Astrocyte (in vitro differentiated cells and primary cell): ENCODE measurements around the gene ITPK1. TPM values are rescaled to one million over a fixed set of nuclear protein-coding genes. Genes with fewer than 3 reads are reported as not detected.

ENCODE experiments used
- DNase-seq: peaks from one replicate; pipeline ENCODE4 v3.0.0-alpha.2; 2010; ENCODE audit warnings: low read depth
- FAIRE-seq: peaks from 2 replicates; lab custom pipeline; 2011; peaks lifted over from hg19 to GRCh38; lab: Jason Lieb, UNC
- H2AFZ ChIP-seq: 2 replicates; pipeline ENCODE4 v1.6.0; 2012; ENCODE audit warnings: low read depth, low read length, inconsistent platforms
- H3K27ac ChIP-seq: 2 replicates; pipeline ENCODE4 v1.5.1; 2011; ENCODE audit warnings: low read depth, low read length, inconsistent platforms
- H3K27me3 ChIP-seq: 2 replicates; pipeline ENCODE4 v1.6.0; 2011; ENCODE audit warnings: low read length, inconsistent platforms; ENCODE audit not compliant: insufficient read depth
- H3K36me3 ChIP-seq: 2 replicates; pipeline ENCODE4 v1.5.1; 2011; ENCODE audit warnings: low read length, inconsistent platforms; ENCODE audit not compliant: insufficient read depth
- H3K4me1 ChIP-seq: 2 replicates; pipeline ENCODE4 v1.5.1; 2011; ENCODE audit warnings: low read length, inconsistent platforms; ENCODE audit not compliant: insufficient read depth
- H3K4me2 ChIP-seq: 2 replicates; pipeline ENCODE4 v1.6.0; 2012; ENCODE audit warnings: low read length, inconsistent platforms
- H3K4me3 ChIP-seq: 2 replicates; pipeline ENCODE4 v1.5.1; 2011; ENCODE audit warnings: low read depth, mild to moderate bottlenecking, low read length, inconsistent platforms; ENCODE audit not compliant: insufficient read depth
- H3K79me2 ChIP-seq: 2 replicates; pipeline ENCODE4 v1.6.0; 2012; ENCODE audit warnings: mild to moderate bottlenecking, low read length, inconsistent platforms; ENCODE audit not compliant: insufficient read depth
- H3K9ac ChIP-seq: 2 replicates; pipeline ENCODE4 v1.6.0; 2012; ENCODE audit warnings: mild to moderate bottlenecking, low read length, inconsistent platforms
- H3K9me3 ChIP-seq: 2 replicates; pipeline ENCODE4 v1.5.1; 2012; ENCODE audit warnings: low read depth, mild to moderate bottlenecking, low read length, inconsistent platforms; ENCODE audit not compliant: insufficient read depth
- H4K20me1 ChIP-seq: 2 replicates; pipeline ENCODE4 v1.6.0; 2012; ENCODE audit warnings: low read length, inconsistent platforms; ENCODE audit not compliant: insufficient read depth
- H3K27ac Mint-ChIP-seq: one replicate; pipeline ENCODE4 v1.8.0; 2021; ENCODE audit warnings: mild to moderate bottlenecking, mixed read lengths; ENCODE audit not compliant: unreplicated experiment
- H3K27me3 Mint-ChIP-seq: one replicate; pipeline ENCODE4 v1.8.0; 2021; ENCODE audit warnings: low read depth, mixed read lengths; ENCODE audit not compliant: unreplicated experiment
- H3K36me3 Mint-ChIP-seq: one replicate; pipeline ENCODE4 v1.8.0; 2021; ENCODE audit warnings: low read depth, mixed read lengths; ENCODE audit not compliant: unreplicated experiment
- H3K4me1 Mint-ChIP-seq: one replicate; pipeline ENCODE4 v1.8.0; 2021; ENCODE audit warnings: low read depth, mixed read lengths; ENCODE audit not compliant: unreplicated experiment
- H3K4me3 Mint-ChIP-seq: one replicate; pipeline ENCODE4 v1.8.0; 2021; ENCODE audit warnings: mild to moderate bottlenecking, moderate library complexity, mixed read lengths; ENCODE audit not compliant: unreplicated experiment
- H3K9me3 Mint-ChIP-seq: one replicate; pipeline ENCODE4 v1.8.0; 2021; ENCODE audit warnings: mild to moderate bottlenecking, mixed read lengths; ENCODE audit not compliant: unreplicated experiment
- CTCF ChIP-seq: IDR thresholded peaks from 2 replicates; pipeline ENCODE4 v1.5.1; 2011; ENCODE audit warnings: low read depth, mild to moderate bottlenecking, inconsistent platforms, low read length, moderate library complexity; ENCODE audit not compliant: insufficient read depth
- EZH2 ChIP-seq: IDR thresholded peaks from 2 replicates; pipeline ENCODE4 v1.6.1; 2012; ENCODE audit warnings: mild to moderate bottlenecking, low read length, inconsistent platforms; ENCODE audit not compliant: insufficient read depth
- total RNA-seq: library from RNA; stranded (reverse); gene quantifications from 2 replicates; pipeline ENCODE4 v1.2.1, GENCODE V29; 2021

The ITPK1 gene
- total RNA-seq, 1 donor from 2014 or later = 13.0 TPM

DNA sequence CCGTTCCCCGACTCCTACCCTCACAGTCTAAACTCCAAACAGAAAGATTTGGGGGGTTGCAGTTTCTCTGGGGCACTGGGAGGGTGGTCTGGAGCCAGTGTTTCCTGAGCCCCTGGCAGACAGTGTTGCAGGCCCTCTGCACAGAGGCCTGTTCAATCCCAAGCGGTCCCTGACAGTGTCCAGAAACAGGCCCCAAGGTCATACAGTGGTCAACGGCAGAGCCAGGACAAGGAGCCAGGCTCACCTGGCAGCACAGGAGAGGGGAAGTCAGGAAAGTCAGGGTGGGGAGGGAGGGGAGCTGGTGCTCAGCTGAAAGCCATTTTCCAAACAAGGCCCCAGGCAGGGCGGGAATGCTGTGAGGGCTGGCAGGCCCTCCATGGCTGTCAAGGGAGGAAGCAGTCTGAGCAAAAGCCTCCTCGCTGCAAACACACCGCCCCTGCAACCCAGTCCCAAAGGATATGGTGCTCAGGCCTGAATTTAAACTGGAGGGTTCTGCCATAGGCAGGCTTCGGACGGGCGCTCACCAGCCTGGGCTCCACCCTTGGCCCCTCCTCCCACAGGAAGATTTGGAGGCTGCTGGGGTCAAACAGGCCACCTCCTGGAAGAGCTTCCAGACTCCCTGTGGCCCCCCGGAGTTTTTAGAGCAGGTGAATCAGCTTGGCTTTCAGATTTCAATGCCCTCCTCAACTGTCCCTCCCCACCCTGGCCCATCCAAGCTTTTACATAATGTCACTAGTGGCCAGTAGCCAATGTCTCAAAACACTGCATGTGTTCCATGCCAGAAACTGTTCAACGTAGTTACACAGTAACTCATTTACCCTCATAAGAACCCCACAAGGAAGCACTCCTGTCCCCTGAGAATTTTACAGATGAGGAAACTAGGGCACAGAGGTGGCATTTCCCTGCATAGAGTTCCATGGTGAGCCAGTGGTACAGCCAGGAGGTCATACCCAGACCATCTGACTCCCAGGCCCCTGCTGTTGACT lies 151.3 kb downstream of the ITPK1 start:
- Histone ChIP-seq H3K79me2 (no peaks in the 10 kb centered on the region), H3K9ac (no peak overlapping the region), H3K27me3 (no peaks in the 10 kb centered on the region), H3K4me3 (no peak overlapping the region), H2AFZ (no peak overlapping the region), H3K4me1 (peaks cover 26% of the 10 kb centered on the region), H4K20me1 (no peaks in the 10 kb centered on the region), H3K36me3 (no peaks in the 10 kb centered on the region), H3K4me2 (peak overlapping the region; percentile 21), H3K9me3 (no peaks in the 10 kb centered on the region), H3K27ac (no peak overlapping the region)
- FAIRE-seq (no peak), DNase-seq (no peak)
- Mint-ChIP-seq H3K36me3 (no peaks in the 10 kb centered on the region), H3K9me3 (peaks cover 10% of the 10 kb centered on the region), H3K4me1 (no peaks in the 10 kb centered on the region), H3K4me3 (no peak overlapping the region), H3K27me3 (peaks cover 11% of the 10 kb centered on the region), H3K27ac (no peak overlapping the region)
- TF ChIP-seq CTCF (no peak), EZH2 (no peak)

DNA sequence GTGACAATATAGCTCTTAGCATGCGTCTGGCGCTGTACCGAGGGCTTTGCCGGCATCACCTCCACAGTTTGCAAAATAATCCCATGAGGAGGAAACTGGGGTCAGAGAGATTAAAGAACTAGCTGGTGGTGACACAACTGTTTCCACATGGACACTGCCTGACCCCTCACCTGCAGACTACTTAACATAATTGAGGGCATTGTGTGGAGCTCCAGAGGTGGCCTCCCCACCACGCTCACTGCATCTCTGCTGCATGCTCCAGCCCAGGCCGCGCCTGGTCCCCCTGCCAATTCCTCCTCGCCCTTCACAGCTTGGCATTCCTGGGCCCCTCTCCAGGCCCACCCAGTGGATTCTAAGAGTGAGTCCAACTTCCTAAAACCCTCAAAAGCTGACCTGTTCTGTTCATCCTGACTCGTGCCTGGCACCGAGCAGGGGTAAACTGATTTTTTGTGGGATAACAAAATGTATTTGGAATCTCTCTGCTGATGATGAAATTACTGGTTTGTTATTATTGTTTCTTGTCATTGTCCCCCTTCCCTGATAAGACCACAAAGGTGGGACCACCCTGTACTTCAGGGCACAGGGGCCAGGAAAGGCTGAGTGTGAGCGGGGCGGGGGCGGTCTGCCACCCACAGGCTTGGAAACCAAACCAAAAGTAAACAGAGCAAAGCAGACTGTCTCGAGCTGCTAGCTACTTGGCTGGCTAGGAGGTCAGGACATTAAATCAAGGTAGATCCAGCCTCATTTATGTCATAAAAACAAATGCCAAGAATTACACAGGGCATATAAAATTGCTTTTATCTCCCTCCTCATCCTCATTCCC lies 152.2 kb downstream of the ITPK1 start:
- Mint-ChIP-seq H3K9me3 (peaks cover 10% of the 10 kb centered on the region), H3K27me3 (peaks cover 9% of the 10 kb centered on the region), H3K36me3 (no peaks in the 10 kb centered on the region), H3K27ac (no peak overlapping the region), H3K4me3 (no peak overlapping the region), H3K4me1 (no peaks in the 10 kb centered on the region)
- no peak for FAIRE-seq
- Histone ChIP-seq H3K4me3 (no peak overlapping the region), H3K4me2 (peak overlapping the region; percentile 21), H2AFZ (no peak overlapping the region), H3K36me3 (no peaks in the 10 kb centered on the region), H3K4me1 (peaks cover 26% of the 10 kb centered on the region), H4K20me1 (no peaks in the 10 kb centered on the region), H3K27ac (no peak overlapping the region), H3K27me3 (no peaks in the 10 kb centered on the region), H3K9me3 (no peaks in the 10 kb centered on the region), H3K9ac (no peak overlapping the region), H3K79me2 (no peaks in the 10 kb centered on the region)
- TF ChIP-seq EZH2 = no peak
- TF ChIP-seq CTCF = no peak
- no peak for DNase-seq
